ENCODE results near the gene C6orf89. TPM values are rescaled to one million over a fixed set of nuclear protein-coding genes. Genes with fewer than 3 reads are reported as not detected.

Gene C6orf89
- total and polyA plus RNA-seq, 2 of the 13 experiments (the other 11 are each of a cell fraction or from before 2014, with no cell fraction given): 22.1 to 32.2 TPM

DNA sequence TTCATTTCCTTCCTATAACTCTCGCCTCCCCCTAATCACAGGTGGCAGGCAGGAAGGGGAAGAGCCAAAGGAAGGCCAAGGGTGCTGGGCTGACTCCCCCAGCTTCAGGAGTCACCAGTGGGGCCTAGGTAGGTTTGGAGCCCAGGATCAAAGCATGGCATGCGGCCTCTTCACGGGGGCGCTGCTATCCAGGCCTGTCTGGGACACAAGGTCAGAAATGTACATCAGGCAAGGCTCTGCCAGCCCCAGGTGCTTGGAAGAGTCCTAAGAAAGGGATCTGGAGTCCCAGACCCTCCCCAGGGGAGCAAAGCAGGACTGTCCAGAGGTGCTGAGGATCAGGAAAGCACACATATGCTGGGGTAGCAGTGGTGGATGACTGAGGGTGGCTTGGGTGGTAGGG lies 79.2 kb downstream of the C6orf89 start:
- H4K20me1 ChIP-seq (ENCODE audit: insufficient read depth, low read length): no peaks in the 10 kb centered on the region
- ATAC-seq (peak; percentile 5; the same call in 2 of the 3 replicates), DNase-seq (ENCODE audit: low spot score) (no peak), FAIRE-seq (no peak)
- peaks cover 3 to 14% of the 10 kb centered on the region in 2 experiments; a peak in 2 of 5 replicates for H3K27me3 ChIP-seq (ENCODE audit: control insufficient read depth in 1 of 2, insufficient read depth in 2 of 2, low read length in 2 of 2)
- 65% methylated on average over 4 of the region's 4 CpGs for WGBS (ENCODE audit: low lambda C conversion rate)
- H2AFZ ChIP-seq (ENCODE audit: low read length): no peak overlapping the region
- H3K4me3 ChIP-seq (replicated peaks in 1 of 3; ENCODE audit: insufficient read depth in 1 of 3, low read depth in 2 of 3, low read length in 3 of 3): no peak overlapping the region
- no TSS peak for BruUV-seq (replicated peaks)
- ChIA-PET POLR2A (no interaction called here), CTCF (ENCODE audit: low intra/inter-chr PET ratio, low total read pairs) (no interaction called here)
- TF ChIP-seq, protein P1, sequence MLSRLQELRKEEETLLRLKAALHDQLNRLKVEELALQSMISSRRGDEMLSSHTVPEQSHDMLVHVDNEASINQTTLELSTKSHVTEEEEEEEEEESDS (CRISPR knock-in tag; IDR thresholded peaks at IDR 0.05; ENCODE audit: borderline replicate concordance): no peak
- TF ChIP-seq KMT2B (CRISPR knock-in tag; IDR thresholded peaks at IDR 0.05): no peak
- H3K9ac ChIP-seq (ENCODE audit: insufficient read depth, low read depth, low read length): no peak overlapping the region
- intact Hi-C loops (cut with micrococcal nuclease; ENCODE audit: unreplicated experiment): no loop called here
- peaks cover 8% of the 10 kb centered on the region; the same call in 1 of the 2 replicates for H3K4me1 ChIP-seq (ENCODE audit: insufficient read depth, low read length)
- in situ Hi-C loops (cut with HindIII; ENCODE audit: extremely low pct_ligation_motif_present, low pct_unique_long_range_greater_than_20kb): no loop called here
- no peak overlapping the region for H3K27ac ChIP-seq (ENCODE audit: extremely low read length, insufficient read depth, low read length)
- no peaks in the 10 kb centered on the region for H3K79me2 ChIP-seq (ENCODE audit: insufficient read depth, low read length)
- no peaks in the 10 kb centered on the region for H3K9me3 ChIP-seq (ENCODE audit: low read length)
- peaks cover 19 to 28% of the 10 kb centered on the region in 2 experiments; a peak in 4 of 5 replicates for H3K36me3 ChIP-seq (replicated peaks in 1 of 2; ENCODE audit: control insufficient read depth in 1 of 2, insufficient read depth in 2 of 2, low read length in 2 of 2)
- H3K4me2 ChIP-seq (ENCODE audit: low read depth, low read length): no peak overlapping the region

DNA sequence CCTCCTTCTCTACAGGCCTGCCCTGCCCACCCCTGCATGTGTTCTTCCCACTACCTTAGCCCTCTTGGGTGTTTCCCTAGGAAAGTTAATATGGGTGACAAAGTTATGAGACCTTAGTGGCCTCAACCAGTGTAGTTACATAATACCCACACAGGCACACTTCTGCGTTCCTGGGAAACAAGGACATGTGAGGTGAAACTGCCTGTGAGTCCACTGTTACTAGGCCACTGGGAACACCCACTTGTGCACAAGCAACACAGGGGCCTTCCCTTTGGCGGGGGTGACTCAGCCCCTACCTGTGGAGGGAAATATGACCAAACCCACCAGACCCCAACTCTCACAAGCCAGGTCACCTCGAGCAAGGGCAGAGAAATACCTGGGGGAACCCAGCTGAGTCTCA lies 81.5 kb downstream of the C6orf89 start:
- Histone ChIP-seq H3K4me3 (replicated peaks in 1 of 3; ENCODE audit: insufficient read depth in 1 of 3, low read depth in 2 of 3, low read length in 3 of 3) (no peak overlapping the region), H2AFZ (ENCODE audit: low read length) (no peak overlapping the region), H3K4me2 (ENCODE audit: low read depth, low read length) (no peak overlapping the region), H3K27ac (ENCODE audit: extremely low read length, insufficient read depth, low read length) (no peak overlapping the region), H3K4me1 (ENCODE audit: insufficient read depth, low read length) (no peaks in the 10 kb centered on the region), H3K27me3 (ENCODE audit: control insufficient read depth in 1 of 2, insufficient read depth in 2 of 2, low read length in 2 of 2) (0 out of 5 replicates have a peak, but pooled peaks cover 0 to 7% of the 10 kb centered on the region in 2 experiments), H3K79me2 (ENCODE audit: insufficient read depth, low read length) (no peaks in the 10 kb centered on the region), H3K9me3 (ENCODE audit: low read length) (no peaks in the 10 kb centered on the region), H4K20me1 (ENCODE audit: insufficient read depth, low read length) (no peaks in the 10 kb centered on the region), H3K9ac (ENCODE audit: insufficient read depth, low read depth, low read length) (no peak overlapping the region), H3K36me3 (replicated peaks in 1 of 2; ENCODE audit: control insufficient read depth in 1 of 2, insufficient read depth in 2 of 2, low read length in 2 of 2) (peaks cover 42 to 52% of the 10 kb centered on the region in 2 experiments)
- in situ Hi-C loops (cut with HindIII; ENCODE audit: extremely low pct_ligation_motif_present, low pct_unique_long_range_greater_than_20kb) (no loop called here), intact Hi-C loops (cut with micrococcal nuclease; ENCODE audit: unreplicated experiment) (no loop called here)
- DNase-seq (ENCODE audit: low spot score): no peak
- no TSS peak for BruUV-seq (replicated peaks)
- TF ChIP-seq, protein P2, sequence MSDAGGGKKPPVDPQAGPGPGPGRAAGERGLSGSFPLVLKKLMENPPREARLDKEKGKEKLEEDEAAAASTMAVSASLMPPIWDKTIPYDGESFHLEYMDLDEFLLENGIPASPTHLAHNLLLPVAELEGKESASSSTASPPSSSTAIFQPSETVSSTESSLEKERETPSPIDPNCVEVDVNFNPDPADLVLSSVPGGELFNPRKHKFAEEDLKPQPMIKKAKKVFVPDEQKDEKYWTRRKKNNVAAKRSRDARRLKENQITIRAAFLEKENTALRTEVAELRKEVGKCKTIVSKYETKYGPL (CRISPR knock-in tag; IDR thresholded peaks at IDR 0.05): peak; percentile 52; the same call in 1 of the 2 replicates
- no peak for TF ChIP-seq TEAD3 (CRISPR knock-in tag; optimal IDR thresholded peaks at IDR 0.05; ENCODE audit: borderline replicate concordance)
- TF ChIP-seq CAMTA2 (CRISPR knock-in tag; IDR thresholded peaks at IDR 0.05; ENCODE audit: borderline replicate concordance): no peak
- TF ChIP-seq MIER2 (CRISPR knock-in tag; IDR thresholded peaks at IDR 0.05): no peak
- TF ChIP-seq RFX5 (IDR thresholded peaks at IDR 0.05; ENCODE audit: low read depth, low read length): 0 out of 2 replicates have a peak, but pooled peaks have one; percentile 12
- FAIRE-seq: no peak
- no peak for ATAC-seq
- POLR2A ChIA-PET: no interaction called here
- CTCF ChIA-PET (ENCODE audit: low intra/inter-chr PET ratio, low total read pairs): no interaction called here
- WGBS (ENCODE audit: low lambda C conversion rate): 82% methylated on average over 3 of the region's 3 CpGs

Measured in HepG2 (cell line).